Hindlimb muscle (tissue), 1 donor: ENCODE measurements around the gene ALG2. TPM values are rescaled to one million over a fixed set of nuclear protein-coding genes. Genes with fewer than 3 reads are reported as not detected.

Experiments
- DNase-seq: peaks from one replicate; pipeline ENCODE4 v3.0.0-alpha.2; 2013
- polyA plus RNA-seq: library from polyadenylated mRNA; unstranded; fragments of 120-200 nt; gene quantifications from one replicate; pipeline ENCODE4 v1.2.1, GENCODE V29; 2013; ENCODE audit not compliant: insufficient read length

ALG2 gene, protein sequence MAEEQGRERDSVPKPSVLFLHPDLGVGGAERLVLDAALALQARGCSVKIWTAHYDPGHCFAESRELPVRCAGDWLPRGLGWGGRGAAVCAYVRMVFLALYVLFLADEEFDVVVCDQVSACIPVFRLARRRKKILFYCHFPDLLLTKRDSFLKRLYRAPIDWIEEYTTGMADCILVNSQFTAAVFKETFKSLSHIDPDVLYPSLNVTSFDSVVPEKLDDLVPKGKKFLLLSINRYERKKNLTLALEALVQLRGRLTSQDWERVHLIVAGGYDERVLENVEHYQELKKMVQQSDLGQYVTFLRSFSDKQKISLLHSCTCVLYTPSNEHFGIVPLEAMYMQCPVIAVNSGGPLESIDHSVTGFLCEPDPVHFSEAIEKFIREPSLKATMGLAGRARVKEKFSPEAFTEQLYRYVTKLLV
- 15.1 TPM for polyA plus RNA-seq

DNA sequence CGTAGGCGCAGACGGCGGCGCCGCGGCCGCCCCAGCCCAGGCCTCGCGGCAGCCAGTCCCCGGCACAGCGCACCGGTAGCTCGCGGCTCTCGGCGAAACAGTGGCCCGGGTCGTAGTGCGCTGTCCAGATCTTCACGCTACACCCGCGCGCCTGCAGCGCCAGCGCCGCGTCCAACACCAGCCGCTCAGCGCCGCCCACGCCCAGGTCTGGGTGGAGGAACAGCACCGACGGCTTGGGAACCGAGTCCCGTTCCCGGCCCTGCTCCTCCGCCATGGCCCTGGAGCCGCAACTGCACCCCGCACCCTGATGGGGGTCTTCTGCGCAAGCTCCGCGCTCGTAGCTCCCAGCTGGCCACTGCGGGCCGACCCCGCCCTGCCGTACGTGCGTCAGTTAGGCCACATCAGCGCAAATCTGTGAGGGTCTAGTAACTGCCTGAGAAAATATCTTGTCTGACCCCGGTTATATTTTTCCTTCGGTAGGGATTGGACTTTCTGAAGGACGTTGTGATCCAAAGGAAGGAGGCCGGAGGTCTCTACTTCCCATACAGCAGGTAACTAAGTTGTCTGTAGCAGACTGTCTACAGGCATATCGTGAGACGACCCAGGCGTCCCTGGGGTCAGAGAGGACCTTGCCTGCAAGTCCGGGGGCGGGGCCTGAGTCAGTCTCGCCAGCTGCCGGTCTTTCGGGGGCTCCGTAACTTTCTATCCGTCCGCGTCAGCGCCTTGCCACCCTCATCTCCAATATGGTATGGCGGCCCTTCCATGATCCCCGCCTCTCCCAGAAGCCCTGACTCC, at the start of gene ALG2, which contains the start of gene SEC61B:
TSS of gene ALG2 (minus strand) at position 322 of the 795 bp plus-strand sequence. CDS start at position 274, 48 bp downstream.
TSS of gene SEC61B (plus strand) at position 662 of the 795 bp plus-strand sequence. CDS start at position 744, 82 bp downstream.
- DNase-seq = peak; percentile 94

GRCh38 chr9:99270491-99270890, 48.7 kb upstream of the ALG2 start:
- DNase-seq = no peak

DNA sequence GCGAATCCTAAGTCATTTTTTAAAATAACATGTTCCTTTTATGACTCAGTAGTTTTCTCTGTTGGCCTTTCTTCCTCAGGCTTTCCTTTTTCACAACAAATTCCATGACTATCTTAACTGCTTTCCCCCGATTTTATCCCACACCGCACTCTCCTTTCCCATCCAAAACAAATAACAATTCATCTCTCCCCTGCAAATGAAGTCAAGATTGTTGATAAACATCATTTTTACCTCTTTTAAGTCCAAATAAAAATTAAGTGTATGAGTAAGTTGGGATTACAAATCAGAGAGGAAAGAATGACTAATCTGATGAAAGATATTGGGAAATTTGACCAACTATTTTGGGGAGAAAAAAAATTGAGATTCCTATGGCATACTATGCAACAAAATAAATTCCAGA, 47.7 kb upstream of the ALG2 start:
- DNase-seq = no peak

- peak; percentile 57 for DNase-seq
Measured at GRCh38 chr9:99266255-99267023, 44.7 kb upstream of the ALG2 start.

DNA sequence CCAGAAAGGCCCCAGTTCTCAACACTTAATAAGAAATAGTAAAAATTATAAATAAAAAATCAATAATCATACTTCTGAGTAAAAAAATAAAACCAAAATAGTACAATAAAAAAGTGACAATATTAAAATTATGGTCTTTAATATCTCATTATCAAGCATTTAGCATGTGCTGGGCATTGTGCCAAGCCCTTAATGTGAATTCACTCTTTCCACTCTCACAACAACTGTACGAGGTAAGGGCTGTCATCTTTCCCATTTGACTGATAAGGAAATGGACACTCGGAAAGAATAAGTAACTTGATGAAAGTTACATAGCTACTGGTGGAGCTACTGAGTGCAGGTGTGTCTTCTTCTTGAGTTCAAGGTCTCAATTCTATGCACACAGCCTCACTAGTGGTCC, 43.9 kb upstream of the ALG2 start:
- DNase-seq = no peak

GRCh38 chr9:99264070-99264680, 42.4 kb upstream of the ALG2 start:
- DNase-seq = no peak

GRCh38 chr9:99262949-99263418, 41.2 kb upstream of the ALG2 start:
- no peak for DNase-seq

- no peak for DNase-seq
Measured at GRCh38 chr9:99261923-99262322, 40.2 kb upstream of the ALG2 start.

DNA sequence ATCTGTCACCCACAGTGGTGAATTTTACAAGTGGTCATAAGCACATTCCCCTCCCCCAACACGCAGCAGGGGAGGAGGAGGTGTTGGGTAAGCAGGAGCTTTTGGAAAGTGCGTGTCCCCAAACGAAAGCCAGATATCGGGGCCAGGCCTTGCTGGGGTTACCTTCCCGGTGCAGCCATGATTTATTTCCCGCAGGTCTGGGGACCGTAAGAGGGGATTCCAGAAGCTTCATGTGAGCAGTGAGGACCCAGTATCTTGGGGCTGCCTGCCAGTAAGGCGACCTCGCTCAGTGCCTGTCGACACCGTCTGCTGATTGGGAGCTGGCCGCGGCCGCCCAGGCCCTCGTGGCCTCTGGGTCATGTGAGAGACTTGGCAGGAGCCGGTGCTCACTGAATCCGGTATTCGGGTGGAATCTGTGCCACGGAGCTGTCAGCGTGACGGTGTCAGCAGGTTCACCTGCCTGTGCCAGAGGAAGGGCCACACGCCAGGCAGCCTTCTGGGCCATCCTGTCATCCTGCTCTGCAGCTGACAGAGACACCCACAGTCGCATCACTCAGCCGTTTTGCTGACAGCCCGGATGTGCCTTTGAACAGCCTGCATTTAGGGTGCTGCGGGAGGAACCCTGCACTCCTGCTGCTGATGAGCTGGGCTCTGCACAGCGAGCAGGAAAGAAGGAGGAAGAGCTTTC, 37.6 kb upstream of the ALG2 start:
- peak; percentile 65 for DNase-seq

GRCh38 chr9:99257723-99258389, 36.1 kb upstream of the ALG2 start:
- peak; percentile 29 for DNase-seq

GRCh38 chr9:99255651-99256050, 33.9 kb upstream of the ALG2 start:
- DNase-seq = no peak

DNA sequence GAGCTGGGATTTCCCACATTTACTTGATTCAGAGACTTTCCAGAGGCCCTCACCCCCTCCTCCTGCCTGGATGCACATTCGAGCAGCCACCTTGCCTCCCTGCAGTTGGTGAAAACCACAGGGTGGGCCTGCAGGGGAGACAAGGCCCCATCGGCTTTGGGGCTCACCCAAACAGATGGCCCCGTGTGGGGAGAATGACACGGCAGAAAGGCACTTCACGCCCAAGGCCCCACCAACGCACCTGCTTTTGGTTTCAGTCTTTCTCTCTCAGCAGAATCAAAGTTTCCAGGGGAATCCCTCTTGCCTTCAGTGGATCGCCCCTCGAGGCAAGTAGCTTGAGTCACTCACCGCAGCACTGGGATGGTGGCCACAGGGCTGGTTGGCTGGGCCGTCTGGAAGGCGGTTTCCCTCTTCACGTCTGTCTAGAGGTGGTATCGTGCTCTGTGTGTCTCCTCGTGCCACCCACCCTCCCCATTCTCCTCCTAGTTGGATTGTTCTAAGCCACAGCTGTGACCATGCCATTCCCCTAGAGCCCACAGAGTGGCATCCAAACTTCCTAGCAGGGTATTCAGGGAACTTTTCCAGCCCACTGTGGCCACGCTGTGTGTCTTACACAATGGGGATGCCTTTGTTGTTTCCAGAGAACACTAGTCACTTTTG, 32.2 kb upstream of the ALG2 start:
- DNase-seq = no peak

DNA sequence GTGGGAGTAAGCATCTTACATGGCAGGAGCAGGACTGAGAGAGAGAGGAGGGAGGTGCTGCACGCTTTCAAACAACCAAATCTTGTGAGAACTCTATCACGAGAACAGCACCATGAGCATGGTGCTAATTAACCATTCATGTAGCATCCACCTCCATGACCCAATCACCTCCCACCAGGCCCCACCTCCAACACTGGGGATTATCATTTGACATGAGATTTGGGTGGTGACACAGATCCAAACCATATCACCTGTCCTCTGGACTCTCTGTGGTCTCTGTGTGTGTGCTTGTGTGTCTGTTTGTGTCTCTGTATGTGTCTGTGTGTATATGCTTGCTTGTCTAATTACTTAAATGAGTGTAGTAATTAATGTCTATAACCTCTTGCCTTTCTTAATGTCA, 31.4 kb upstream of the ALG2 start:
- DNase-seq = no peak

GRCh38 chr9:99251157-99251556, 29.4 kb upstream of the ALG2 start:
- DNase-seq = no peak

DNA sequence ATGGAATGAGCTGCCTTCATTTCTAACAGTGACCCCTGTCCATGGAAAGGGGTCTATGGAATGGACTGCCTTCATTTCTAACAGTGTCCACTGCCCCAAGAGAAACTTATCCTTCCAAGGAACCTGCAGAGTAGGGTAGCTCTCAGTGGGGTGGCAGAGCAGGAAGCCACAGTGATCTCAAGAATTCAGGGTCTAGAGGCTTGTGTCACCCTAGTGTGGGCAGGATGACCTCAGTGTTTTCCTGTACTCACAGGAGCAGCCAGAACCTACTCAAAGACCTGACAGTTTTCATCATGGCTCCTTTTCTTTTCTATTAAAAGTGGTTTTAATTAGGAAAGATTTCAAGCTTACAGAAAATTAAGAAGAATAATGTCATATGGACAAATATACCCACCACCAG, 27.9 kb upstream of the ALG2 start:
- DNase-seq = no peak

GRCh38 chr9:99244344-99245260, 22.9 kb upstream of the ALG2 start:
- no peak for DNase-seq

GRCh38 chr9:99241106-99241505, 19.4 kb upstream of the ALG2 start:
- DNase-seq = no peak

- no peak for DNase-seq
Measured at GRCh38 chr9:99239341-99240060, 17.8 kb upstream of the ALG2 start.

GRCh38 chr9:99238331-99238730, 16.6 kb upstream of the ALG2 start:
- DNase-seq = no peak
